ENCODE data around the gene TSPEAR. TPM values are rescaled to one million over a fixed set of nuclear protein-coding genes. Genes with fewer than 3 reads are reported as not detected.

The TSPEAR gene
- total RNA-seq, 2 experiments from 2014 or later = not detected

DNA sequence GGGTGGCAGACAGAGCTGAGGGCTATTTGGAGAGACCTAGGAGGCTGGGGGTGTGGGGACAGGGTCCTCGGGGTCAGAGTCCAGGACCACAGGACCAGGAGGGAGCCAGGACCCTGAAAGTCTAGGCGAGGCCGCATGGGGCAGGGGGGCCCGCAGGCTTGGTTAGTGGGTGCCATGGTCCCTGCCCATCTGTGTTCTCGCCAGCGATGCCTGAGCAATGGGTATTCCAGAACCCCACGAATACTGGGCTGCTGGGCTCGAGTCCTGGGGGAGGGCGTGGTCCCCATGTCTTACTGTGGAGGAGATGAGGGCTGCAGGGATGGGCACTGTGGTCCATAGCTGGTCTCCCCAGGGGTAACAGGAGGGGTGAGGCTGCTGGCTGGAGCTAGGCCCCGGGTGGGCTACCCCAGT is 121.1 kb downstream of the TSPEAR start:
- ATAC-seq (no peak), DNase-seq (no peak)
- Mint-ChIP-seq H3K27me3 (peaks cover 7% of the 10 kb centered on the region), H3K9me3 (no peaks in the 10 kb centered on the region), H3K27ac (no peak overlapping the region), H3K36me3 (ENCODE audit: low read depth) (no peaks in the 10 kb centered on the region), H3K4me1 (ENCODE audit: low read depth) (no peaks in the 10 kb centered on the region), H3K4me3 (no peak overlapping the region)
- intact Hi-C loops (cut with micrococcal nuclease) = no loop called here
- ChIA-PET POLR2A (no interaction called here), CTCF (interaction anchor here (0.8 kb wide), 1 partner anchor 203 kb away, joined by 3 read pairs; no protein-coding TSS in a partner anchor)
- no peak for TF ChIP-seq CTCF (IDR thresholded peaks at IDR 0.05)

DNA sequence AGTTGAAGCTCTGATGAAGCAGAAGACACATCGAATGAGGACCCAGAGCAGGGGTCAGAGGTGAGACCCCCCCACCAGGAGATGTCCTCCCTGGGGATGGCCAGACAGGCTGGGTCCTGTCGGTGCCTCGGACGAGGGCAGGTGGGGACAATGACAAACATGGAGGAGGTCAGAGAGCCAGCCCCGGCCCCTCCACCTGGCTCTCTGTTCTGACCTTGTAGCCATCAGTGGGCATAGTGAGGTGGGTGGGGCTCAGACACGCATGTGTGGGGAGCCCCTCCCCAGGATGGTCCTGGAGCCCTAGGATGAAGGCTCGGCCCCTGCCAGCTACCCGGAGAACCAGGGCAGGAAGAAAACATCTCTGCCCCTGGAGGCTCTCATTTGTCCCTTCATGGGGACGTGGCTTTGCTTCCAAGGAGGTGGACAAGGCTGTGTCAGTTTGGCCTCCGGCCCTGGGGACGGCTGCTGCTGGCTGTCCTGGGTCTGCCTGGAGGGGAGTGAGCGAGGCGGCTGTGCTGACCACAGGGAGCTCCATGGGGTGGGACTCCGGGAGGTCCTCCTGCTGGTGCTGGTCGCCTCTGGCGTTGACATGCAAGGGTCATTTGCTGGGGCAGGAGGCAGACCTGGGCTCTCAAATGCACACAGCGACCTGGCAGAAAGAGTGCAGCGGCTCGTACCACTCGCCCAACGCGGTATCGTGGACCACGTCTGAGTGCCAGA is 121.6 kb downstream of the TSPEAR start:
- TF ChIP-seq CTCF (IDR thresholded peaks at IDR 0.05) = no peak
- Mint-ChIP-seq H3K4me1 (ENCODE audit: low read depth) (no peaks in the 10 kb centered on the region), H3K27me3 (peaks cover 7% of the 10 kb centered on the region), H3K9me3 (no peaks in the 10 kb centered on the region), H3K27ac (no peak overlapping the region), H3K36me3 (ENCODE audit: low read depth) (no peaks in the 10 kb centered on the region), H3K4me3 (no peak overlapping the region)
- intact Hi-C loops (cut with micrococcal nuclease) = no loop called here
- CTCF ChIA-PET = interaction anchor here (0.8 kb wide), 1 partner anchor 204 kb away, joined by 3 read pairs; no protein-coding TSS in a partner anchor
- DNase-seq = no peak
- POLR2A ChIA-PET = no interaction called here
- ATAC-seq = no peak

- no peak for ATAC-seq
- Mint-ChIP-seq H3K4me3 (no peak overlapping the region), H3K4me1 (ENCODE audit: low read depth) (peaks cover 2% of the 10 kb centered on the region)
Observed at GRCh38 chr21:44589094-44589493, 122.3 kb downstream of the TSPEAR start.

GRCh38 chr21:44585892-44586291 is 125.5 kb downstream of the TSPEAR start:
- Mint-ChIP-seq H3K27ac (no peak overlapping the region), H3K36me3 (ENCODE audit: low read depth) (no peaks in the 10 kb centered on the region), H3K4me3 (no peak overlapping the region), H3K27me3 (peaks cover 7% of the 10 kb centered on the region), H3K9me3 (peaks cover 6% of the 10 kb centered on the region), H3K4me1 (ENCODE audit: low read depth) (peaks cover 6% of the 10 kb centered on the region)
- no peak for TF ChIP-seq CTCF (IDR thresholded peaks at IDR 0.05)
- ATAC-seq (no peak), DNase-seq (no peak)
- CTCF ChIA-PET = no interaction called here
- POLR2A ChIA-PET = no interaction called here
- intact Hi-C loops (cut with micrococcal nuclease) = no loop called here

More at GRCh38 chr21:44589094-44589493, 122.3 kb downstream of the TSPEAR start:
- ChIA-PET CTCF (no interaction called here), POLR2A (no interaction called here)
- Mint-ChIP-seq H3K36me3 (ENCODE audit: low read depth) (no peaks in the 10 kb centered on the region), H3K9me3 (no peaks in the 10 kb centered on the region), H3K27me3 (peaks cover 7% of the 10 kb centered on the region), H3K27ac (no peak overlapping the region)
- DNase-seq = no peak
- intact Hi-C loops (cut with micrococcal nuclease) = no loop called here
- TF ChIP-seq CTCF (IDR thresholded peaks at IDR 0.05) = no peak

DNA sequence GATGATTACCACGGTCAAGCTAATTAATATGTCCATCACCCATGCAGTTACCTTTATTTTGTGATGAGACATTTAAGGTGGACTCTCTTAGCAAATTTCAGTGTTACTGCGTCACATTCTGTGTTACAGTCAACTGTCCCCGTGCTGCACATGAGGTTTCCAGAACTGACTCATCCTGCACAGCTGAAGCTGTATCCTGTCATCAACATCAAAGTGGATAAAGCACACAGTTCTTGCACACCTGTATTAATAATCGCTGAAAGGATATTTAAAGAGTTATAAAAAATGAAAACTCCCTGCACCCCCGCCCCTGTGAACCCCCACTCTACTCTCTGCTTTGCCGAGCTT is 127.6 kb downstream of the TSPEAR start:
- ATAC-seq = peak; percentile 74
- DNase-seq = peak; percentile 53

More for the DNA sequence above, 127.6 kb downstream of the TSPEAR start:
- Mint-ChIP-seq H3K27me3 (peaks cover 5% of the 10 kb centered on the region), H3K9me3 (peaks cover 12% of the 10 kb centered on the region), H3K4me3 (no peak overlapping the region), H3K36me3 (ENCODE audit: low read depth) (no peaks in the 10 kb centered on the region), H3K27ac (no peak overlapping the region), H3K4me1 (ENCODE audit: low read depth) (peaks cover 6% of the 10 kb centered on the region)
- ChIA-PET CTCF (interaction anchor here (1.2 to 1.5 kb wide), 3 partner anchors 9 to 210 kb away, joined by 3 to 4 read pairs (median 4); no protein-coding TSS in a partner anchor), POLR2A (no interaction called here)
- intact Hi-C loops (cut with micrococcal nuclease) = no loop called here
- TF ChIP-seq CTCF (IDR thresholded peaks at IDR 0.05) = no peak
